ENCODE data around the gene RANBP3.

RANBP3 gene

DNA sequence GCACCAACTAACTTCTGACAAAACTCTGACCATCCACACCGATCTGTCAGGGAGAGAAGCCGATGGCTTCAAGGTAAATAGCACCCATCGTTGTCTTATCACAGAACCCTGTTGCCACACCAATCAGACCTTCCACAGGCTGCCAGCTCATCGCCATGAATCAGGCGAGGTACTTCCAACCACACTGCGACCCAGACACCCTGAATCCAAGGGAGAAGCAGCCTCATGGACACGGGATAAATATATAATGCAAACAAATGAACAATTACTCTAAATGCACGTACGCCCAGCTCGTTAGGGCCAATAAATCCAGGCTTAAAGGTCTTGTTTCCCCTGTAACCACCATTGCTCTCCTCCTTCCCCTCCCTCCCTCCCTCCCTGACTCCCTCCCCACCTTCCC lies 20.8 kb downstream of the RANBP3 start:
- no peak overlapping the region for H3K4me3 ChIP-seq (ENCODE audit: low read depth in 1 of 2, low read length in 2 of 2)
- TF ChIP-seq, protein P1, sequence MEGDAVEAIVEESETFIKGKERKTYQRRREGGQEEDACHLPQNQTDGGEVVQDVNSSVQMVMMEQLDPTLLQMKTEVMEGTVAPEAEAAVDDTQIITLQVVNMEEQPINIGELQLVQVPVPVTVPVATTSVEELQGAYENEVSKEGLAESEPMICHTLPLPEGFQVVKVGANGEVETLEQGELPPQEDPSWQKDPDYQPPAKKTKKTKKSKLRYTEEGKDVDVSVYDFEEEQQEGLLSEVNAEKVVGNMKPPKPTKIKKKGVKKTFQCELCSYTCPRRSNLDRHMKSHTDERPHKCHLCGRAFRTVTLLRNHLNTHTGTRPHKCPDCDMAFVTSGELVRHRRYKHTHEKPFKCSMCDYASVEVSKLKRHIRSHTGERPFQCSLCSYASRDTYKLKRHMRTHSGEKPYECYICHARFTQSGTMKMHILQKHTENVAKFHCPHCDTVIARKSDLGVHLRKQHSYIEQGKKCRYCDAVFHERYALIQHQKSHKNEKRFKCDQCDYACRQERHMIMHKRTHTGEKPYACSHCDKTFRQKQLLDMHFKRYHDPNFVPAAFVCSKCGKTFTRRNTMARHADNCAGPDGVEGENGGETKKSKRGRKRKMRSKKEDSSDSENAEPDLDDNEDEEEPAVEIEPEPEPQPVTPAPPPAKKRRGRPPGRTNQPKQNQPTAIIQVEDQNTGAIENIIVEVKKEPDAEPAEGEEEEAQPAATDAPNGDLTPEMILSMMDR (IDR thresholded peaks at IDR 0.05; ENCODE audit: borderline replicate concordance, extremely low read depth, low read length, poor library complexity, severe bottlenecking): no peak
- TF ChIP-seq EZH2 (IDR thresholded peaks at IDR 0.05; ENCODE audit: borderline replicate concordance, low read depth, low read length, severe bottlenecking): no peak
- H3K27me3 ChIP-seq (ENCODE audit: insufficient read depth, low read length, poor library complexity): no peaks in the 10 kb centered on the region
- ATAC-seq (ENCODE audit: insufficient read depth, low read depth): no peak
- H4K20me1 ChIP-seq (ENCODE audit: insufficient read depth, low read length): peaks cover 99% of the 10 kb centered on the region
- DNase-seq: no peak
- H3K9ac ChIP-seq (ENCODE audit: low read depth, low read length): no peak overlapping the region
- H3K4me1 ChIP-seq (ENCODE audit: insufficient read depth, low read length): peaks cover 38% of the 10 kb centered on the region
- no peak overlapping the region for H3K4me2 ChIP-seq (ENCODE audit: insufficient read depth, low read length)
- peaks cover 30% of the 10 kb centered on the region for H3K36me3 ChIP-seq (ENCODE audit: insufficient read depth, low read length)
- peaks cover 100% of the 10 kb centered on the region for H3K79me2 ChIP-seq (ENCODE audit: insufficient read depth, low read length)
- H3K27ac ChIP-seq (ENCODE audit: low read length): no peak overlapping the region
- no peaks in the 10 kb centered on the region for H3K9me3 ChIP-seq (ENCODE audit: insufficient read depth, low read length, severe bottlenecking)
- no peak overlapping the region for H2AFZ ChIP-seq (ENCODE audit: low read depth, low read length)

DNA sequence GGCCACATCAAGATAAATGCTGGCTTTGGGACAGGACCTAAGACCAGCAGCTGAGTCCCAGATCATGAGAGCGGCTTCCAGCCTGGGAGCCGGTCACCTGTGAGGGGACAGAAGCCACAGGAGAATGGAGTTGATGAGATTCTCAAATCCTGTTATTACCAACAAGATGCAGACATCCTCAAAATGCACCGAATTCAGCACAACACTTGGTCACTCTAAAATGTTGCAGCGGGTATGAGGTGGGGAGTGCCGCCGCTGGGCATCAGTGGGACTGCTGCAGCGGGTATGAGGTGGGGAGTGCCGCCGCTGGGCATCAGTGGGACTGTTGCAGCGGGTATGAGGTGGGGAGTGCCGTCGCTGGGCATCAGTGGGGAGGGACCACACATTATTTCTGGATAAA lies 21.2 kb downstream of the RANBP3 start:
- Histone ChIP-seq H3K9ac (ENCODE audit: low read depth, low read length) (no peak overlapping the region), H3K4me3 (ENCODE audit: low read depth in 1 of 2, low read length in 2 of 2) (no peak overlapping the region), H3K9me3 (ENCODE audit: insufficient read depth, low read length, severe bottlenecking) (no peaks in the 10 kb centered on the region), H3K36me3 (ENCODE audit: insufficient read depth, low read length) (peaks cover 34% of the 10 kb centered on the region), H3K4me1 (ENCODE audit: insufficient read depth, low read length) (peaks cover 34% of the 10 kb centered on the region), H4K20me1 (ENCODE audit: insufficient read depth, low read length) (peaks cover 99% of the 10 kb centered on the region), H3K4me2 (ENCODE audit: insufficient read depth, low read length) (no peak overlapping the region), H3K79me2 (ENCODE audit: insufficient read depth, low read length) (peaks cover 100% of the 10 kb centered on the region), H2AFZ (ENCODE audit: low read depth, low read length) (no peak overlapping the region), H3K27ac (ENCODE audit: low read length) (no peak overlapping the region; the same call in 1 of the 2 replicates), H3K27me3 (ENCODE audit: insufficient read depth, low read length, poor library complexity) (no peaks in the 10 kb centered on the region)
- DNase-seq (no peak), ATAC-seq (ENCODE audit: insufficient read depth, low read depth) (no peak)
- TF ChIP-seq EZH2 (IDR thresholded peaks at IDR 0.05; ENCODE audit: borderline replicate concordance, low read depth, low read length, severe bottlenecking): no peak
- TF ChIP-seq, protein P1 (IDR thresholded peaks at IDR 0.05; ENCODE audit: borderline replicate concordance, extremely low read depth, low read length, poor library complexity, severe bottlenecking): no peak

DNA sequence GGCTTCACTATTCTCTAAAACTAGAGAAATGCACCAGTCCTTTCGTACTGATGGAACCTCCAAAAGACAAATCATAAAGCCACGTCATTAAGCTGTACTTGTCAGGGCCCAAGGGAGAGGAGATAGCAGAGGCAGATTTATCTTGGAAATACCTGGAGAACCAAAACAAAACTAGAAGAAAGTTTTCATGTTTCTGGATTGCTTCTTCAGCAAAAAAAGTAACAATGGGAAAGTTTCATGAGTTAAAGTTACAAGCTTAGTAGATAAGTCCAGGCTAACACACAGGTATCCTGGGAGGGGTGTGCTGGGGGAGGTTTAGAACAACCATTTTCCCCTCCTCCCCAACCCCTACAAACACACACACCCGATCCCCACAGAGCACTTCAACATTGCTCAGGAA lies 21.6 kb downstream of the RANBP3 start:
- no peaks in the 10 kb centered on the region for H3K9me3 ChIP-seq (ENCODE audit: insufficient read depth, low read length, severe bottlenecking)
- H3K4me1 ChIP-seq (ENCODE audit: insufficient read depth, low read length): peaks cover 30% of the 10 kb centered on the region
- no peaks in the 10 kb centered on the region for H3K27me3 ChIP-seq (ENCODE audit: insufficient read depth, low read length, poor library complexity)
- H3K4me3 ChIP-seq (ENCODE audit: low read depth in 1 of 2, low read length in 2 of 2): no peak overlapping the region
- TF ChIP-seq, protein P1 (IDR thresholded peaks at IDR 0.05; ENCODE audit: borderline replicate concordance, extremely low read depth, low read length, poor library complexity, severe bottlenecking): no peak
- no peak for TF ChIP-seq EZH2 (IDR thresholded peaks at IDR 0.05; ENCODE audit: borderline replicate concordance, low read depth, low read length, severe bottlenecking)
- no peak overlapping the region for H2AFZ ChIP-seq (ENCODE audit: low read depth, low read length)
- no peak for ATAC-seq (ENCODE audit: insufficient read depth, low read depth)
- H3K27ac ChIP-seq (ENCODE audit: low read length): no peak overlapping the region; the same call in 1 of the 2 replicates
- peaks cover 100% of the 10 kb centered on the region for H3K79me2 ChIP-seq (ENCODE audit: insufficient read depth, low read length)
- no peak for DNase-seq
- H3K4me2 ChIP-seq (ENCODE audit: insufficient read depth, low read length): no peak overlapping the region
- H3K36me3 ChIP-seq (ENCODE audit: insufficient read depth, low read length): peaks cover 37% of the 10 kb centered on the region
- peaks cover 99% of the 10 kb centered on the region for H4K20me1 ChIP-seq (ENCODE audit: insufficient read depth, low read length)
- H3K9ac ChIP-seq (ENCODE audit: low read depth, low read length): no peak overlapping the region

DNA sequence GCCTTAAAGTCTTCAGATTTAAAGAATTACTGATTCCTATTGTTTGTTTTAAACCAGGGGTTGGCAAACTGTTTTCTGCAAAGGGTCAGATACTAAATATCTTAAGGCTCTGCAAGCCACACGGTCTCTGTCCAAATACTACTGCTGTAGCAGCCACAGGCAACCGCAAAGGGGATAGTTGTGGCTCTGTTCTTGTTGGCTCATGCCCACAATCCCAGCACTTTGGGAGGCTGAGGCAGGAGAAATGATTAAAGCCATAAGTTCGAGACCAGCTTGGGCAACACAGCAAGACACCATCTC lies 22.4 kb downstream of the RANBP3 start:
- Histone ChIP-seq H3K36me3 (ENCODE audit: insufficient read depth, low read length) (peaks cover 44% of the 10 kb centered on the region), H3K9me3 (ENCODE audit: insufficient read depth, low read length, severe bottlenecking) (no peaks in the 10 kb centered on the region), H3K4me3 (ENCODE audit: low read depth in 1 of 2, low read length in 2 of 2) (no peak overlapping the region), H3K79me2 (ENCODE audit: insufficient read depth, low read length) (peaks cover 100% of the 10 kb centered on the region), H4K20me1 (ENCODE audit: insufficient read depth, low read length) (peaks cover 99% of the 10 kb centered on the region), H3K4me2 (ENCODE audit: insufficient read depth, low read length) (no peak overlapping the region), H3K4me1 (ENCODE audit: insufficient read depth, low read length) (peaks cover 28% of the 10 kb centered on the region), H2AFZ (ENCODE audit: low read depth, low read length) (no peak overlapping the region), H3K9ac (ENCODE audit: low read depth, low read length) (no peak overlapping the region), H3K27me3 (ENCODE audit: insufficient read depth, low read length, poor library complexity) (no peaks in the 10 kb centered on the region), H3K27ac (ENCODE audit: low read length) (no peak overlapping the region)
- DNase-seq: no peak
- no peak for ATAC-seq (ENCODE audit: insufficient read depth, low read depth)
- TF ChIP-seq, protein P1 (IDR thresholded peaks at IDR 0.05; ENCODE audit: borderline replicate concordance, extremely low read depth, low read length, poor library complexity, severe bottlenecking): no peak
- no peak for TF ChIP-seq EZH2 (IDR thresholded peaks at IDR 0.05; ENCODE audit: borderline replicate concordance, low read depth, low read length, severe bottlenecking)
